NCI-H2227 treated with DMSO at 0.1 percent for 48 hours (cell line): ENCODE measurements around the gene ZNF516.

Experiments
- DNase-seq: peaks from one replicate; lab custom pipeline; 2025; lab: John Stamatoyannopoulos, UW

ZNF516 gene

DNA sequence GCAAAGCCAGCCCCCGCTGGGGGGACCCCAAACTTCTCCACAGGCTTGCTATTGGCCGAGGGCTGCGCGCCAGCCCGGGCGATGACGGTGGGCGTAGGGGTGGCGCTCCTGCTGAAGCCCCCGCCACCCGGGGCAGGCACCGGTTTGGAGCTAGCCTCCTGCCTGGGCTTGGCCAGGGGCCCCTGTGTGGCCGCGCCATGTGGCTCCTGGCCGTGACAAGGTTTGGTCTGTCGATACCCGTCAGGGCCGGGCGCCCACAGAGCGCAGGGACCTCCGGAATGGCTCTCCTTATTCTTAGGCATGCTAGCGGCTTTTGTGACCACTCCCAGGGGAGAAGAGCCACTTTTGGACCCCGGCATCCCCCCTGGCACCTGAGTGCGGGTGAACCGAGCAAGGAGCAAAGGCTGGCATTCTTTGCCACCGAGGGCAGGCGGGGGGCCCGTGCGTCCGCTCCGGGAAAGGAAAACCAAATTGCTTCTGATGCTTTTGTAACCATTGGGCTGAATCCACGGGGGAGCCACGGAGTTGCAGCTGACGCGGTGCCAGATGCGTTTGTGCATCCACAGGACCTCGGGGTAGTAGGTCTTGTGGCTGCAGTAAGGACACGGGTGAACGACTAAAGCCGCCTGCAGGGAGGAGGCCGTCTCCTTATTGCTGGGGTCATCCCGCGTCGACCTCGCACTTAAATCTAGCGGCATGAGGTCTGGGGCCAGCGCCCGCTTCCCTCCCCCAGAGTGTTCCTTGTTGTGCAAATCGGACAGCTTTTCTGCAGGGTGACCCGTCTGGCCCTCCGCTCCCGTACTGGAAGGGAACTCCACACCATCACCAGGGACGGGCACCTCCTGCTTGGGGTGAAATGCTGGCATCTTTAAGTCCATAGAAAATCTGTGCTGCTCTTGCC is 115.6 kb downstream of the ZNF516 start:
- no peak for DNase-seq

GRCh38 chr18:76378526-76379215 is 116.4 kb downstream of the ZNF516 start:
- no peak for DNase-seq

DNA sequence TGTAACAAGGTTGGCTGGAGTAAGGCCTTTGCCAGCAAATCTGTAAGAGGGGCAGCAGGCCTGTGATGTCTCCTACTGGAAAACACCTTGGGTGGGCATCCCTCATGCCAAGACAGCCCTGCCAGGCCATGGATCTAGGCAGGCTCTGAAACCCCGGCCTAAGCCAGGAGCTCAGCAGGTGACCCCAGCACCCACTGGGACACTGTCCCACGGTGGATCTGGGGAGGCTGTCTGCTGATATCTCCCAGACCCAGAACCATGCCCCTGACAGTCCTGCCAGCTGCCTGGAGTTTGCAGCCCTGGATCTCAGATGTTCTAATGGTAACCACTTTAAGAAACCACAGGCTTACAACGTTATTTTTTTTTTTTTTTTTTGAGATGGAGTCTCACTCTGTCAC is 117.7 kb downstream of the ZNF516 start:
- no peak for DNase-seq

DNA sequence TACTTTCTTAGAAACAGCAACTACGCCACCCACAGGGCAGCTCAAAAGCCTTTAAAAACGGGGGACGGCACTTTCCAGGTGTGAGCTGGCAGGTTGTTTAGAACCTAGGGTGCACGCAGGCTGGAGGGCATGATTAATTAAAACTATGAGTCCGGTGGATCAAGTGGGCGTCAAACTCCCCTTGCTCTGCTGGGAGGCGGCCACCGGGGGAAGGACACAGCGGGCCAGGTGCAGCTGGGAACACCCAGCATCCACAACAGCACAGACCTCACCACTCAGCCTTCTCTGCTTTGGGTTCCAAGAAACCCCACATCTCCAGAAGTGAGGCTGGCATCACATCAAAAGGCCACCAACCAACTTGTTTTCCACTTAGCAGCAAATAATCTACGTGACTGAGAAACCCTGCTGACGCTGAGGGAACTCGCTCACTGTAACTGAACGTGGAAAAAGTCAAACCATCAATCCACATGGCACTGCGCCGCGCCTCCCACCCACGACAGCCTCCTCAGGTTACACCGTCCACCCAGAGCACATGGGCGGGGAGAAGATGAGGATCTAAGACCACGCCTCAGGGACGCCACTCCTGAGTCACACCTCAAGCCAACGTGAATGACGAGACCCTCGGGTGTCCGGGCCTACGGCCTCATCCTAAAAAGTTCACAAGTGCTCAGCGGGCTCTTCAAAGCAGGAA is 118.2 kb downstream of the ZNF516 start:
- DNase-seq: no peak

GRCh38 chr18:76376225-76376624 is 118.8 kb downstream of the ZNF516 start:
- DNase-seq: no peak

DNA sequence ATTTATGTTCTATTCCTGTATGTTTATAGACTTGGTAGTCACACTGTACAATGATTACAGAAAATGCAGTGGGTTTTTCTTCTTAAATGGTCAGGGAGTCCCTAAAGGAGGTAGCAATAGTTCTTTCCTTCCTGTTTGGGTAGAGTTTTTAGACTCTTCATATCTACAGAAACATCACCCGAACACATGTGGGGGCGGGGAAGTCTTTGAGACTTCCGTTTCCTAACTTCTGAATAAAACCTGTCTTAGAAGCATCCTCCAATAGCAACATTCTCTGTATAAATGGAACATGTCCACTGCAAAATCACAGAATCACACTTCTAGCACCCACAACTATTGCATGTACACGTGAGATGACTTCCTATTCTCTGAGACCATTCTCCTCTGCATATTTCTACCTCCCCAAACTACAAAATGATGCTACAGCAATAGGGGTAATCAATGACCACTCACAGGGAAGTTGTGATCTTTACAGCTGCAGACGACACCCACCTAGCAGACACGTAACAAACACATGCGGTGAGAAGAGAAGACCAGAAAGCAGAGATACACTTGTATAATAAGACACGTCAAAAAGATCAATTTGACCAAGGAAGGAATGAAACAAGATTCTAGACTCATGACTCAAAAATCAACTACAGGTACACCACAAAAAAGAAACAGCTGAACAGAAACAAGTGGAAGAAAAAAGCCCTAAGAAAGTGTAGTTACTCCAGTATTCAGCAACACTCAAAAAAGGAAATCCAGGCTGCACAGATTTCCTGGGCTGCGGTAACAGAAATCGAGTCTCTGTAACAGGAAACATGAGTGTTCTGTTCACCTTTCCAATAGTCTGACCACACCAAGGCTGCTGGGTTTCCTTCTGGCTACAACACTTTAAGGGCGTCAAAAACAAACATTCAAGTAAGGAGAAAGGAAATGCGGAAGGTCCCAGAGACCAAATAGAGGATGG is 120.4 kb downstream of the ZNF516 start:
- no peak for DNase-seq

DNA sequence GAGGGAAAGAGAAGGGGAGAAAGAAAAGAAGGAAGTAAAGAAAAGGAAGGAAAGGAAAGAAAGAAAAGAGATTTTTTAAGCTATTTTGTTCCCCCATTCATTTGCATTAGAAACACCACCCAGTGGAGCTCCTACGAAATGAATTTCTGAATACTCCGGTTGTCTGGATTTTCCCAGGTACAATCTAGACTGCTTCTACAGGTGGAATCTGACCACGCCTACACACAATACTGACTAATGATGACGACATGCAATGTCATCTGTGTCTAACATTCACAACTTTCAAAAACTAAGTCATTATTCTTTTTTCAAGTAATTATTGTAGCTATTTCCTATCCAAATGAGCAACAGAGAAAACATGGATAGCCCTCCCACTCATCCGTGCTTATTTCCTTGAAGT is 121.7 kb downstream of the ZNF516 start:
- DNase-seq: no peak

GRCh38 chr18:76371301-76372203 is 123.5 kb downstream of the ZNF516 start:
- DNase-seq: no peak

DNA sequence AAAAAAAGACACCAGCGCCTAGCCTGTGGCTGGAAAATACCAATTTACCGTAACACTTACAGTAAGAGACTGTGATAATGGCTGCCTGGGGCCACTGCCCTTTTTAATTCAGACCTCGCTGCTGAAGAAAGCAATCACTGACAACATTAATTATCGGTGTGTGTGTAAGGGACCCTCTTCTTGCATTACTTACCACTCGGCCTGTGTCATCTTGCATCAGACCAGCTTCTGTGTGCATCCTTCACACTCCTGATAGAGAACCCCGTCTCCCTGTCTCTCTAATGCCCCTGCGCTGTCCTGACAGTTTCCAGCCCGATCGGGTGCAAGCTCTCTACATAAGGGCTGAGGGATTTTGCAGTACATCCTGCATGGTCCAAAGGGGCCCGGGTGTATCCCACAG is 124.4 kb downstream of the ZNF516 start:
- DNase-seq: no peak

DNA sequence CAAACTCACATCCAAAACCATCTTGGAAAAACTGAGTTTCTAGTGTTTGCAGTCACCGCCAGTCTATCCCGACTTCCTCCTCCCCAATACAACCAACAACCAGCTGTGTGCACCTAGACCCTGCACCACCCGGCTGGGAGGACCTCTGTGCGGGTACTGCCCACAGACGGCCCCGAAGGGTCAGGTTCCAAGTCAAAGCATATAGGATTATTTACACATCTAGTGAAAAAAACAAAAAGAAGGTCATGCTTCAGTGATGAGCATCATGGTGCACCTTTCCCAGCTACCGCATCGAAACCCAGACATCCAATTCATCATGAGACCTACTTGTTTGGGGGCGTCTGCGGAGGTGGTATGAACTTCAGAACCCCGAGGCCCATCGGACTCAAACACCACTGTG is 124.8 kb downstream of the ZNF516 start:
- DNase-seq: no peak

DNA sequence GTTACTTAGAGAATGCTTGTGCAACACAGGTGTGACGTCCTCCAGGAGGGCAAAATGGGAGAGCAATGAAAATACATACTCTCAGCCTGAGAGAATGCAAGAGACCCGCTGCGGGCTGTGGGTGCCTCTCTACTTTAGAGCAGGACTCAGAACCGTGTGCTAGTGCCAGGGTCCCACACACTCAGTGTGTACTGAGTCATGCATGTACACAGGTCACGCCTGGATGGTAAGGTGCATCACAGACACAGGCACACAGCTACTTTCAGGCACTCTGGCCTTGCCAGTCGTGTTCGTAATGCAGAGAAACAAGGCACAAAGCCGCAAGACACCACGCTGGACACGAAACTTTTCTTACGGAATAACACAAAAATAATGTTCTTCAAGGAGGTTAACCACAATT is 125.3 kb downstream of the ZNF516 start:
- DNase-seq: no peak

GRCh38 chr18:76368976-76369375 is 126.1 kb downstream of the ZNF516 start:
- no peak for DNase-seq

GRCh38 chr18:76368271-76368670 is 126.8 kb downstream of the ZNF516 start:
- no peak for DNase-seq

- DNase-seq: no peak
These were observed 127.6 kb downstream of the ZNF516 start for GRCh38 chr18:76367168-76368125.

GRCh38 chr18:76365561-76365960 is 129.5 kb downstream of the ZNF516 start:
- no peak for DNase-seq

GRCh38 chr18:76364282-76365259 is 130.5 kb downstream of the ZNF516 start:
- DNase-seq: no peak

- DNase-seq: no peak
These were observed 131.5 kb downstream of the ZNF516 start for GRCh38 chr18:76363436-76364120.

DNA sequence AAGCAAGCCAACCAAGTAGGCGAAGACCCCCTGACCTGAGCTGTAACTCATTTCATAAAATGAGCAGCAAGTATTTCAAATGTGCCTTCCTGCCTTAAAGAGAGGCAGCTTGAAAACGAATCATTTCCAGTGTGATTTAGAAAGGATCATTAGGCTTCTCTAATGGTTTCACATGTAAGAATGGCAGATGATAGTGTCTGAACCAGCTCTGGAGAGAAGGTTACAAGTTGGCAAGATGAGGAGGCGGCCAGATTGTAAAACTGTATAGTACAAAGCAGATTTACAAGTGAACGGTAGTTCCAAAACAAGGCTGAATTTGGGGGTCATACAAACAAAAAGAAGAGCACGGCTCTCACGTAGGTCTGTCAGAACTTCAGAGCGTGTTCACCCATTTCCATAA is 132.4 kb downstream of the ZNF516 start:
- DNase-seq: no peak
